Sciatic nerve (tissue), 2 donors: ENCODE results near the gene LRCH2. TPM values are rescaled to one million over a fixed set of nuclear protein-coding genes. Genes with fewer than 3 reads are reported as not detected.
"Not testable (repeated sequence)": the region's sequence is repeated elsewhere in the genome, so short reads cannot be mapped to it uniquely, and the experiment has no call there.

Experiments used
- ATAC-seq: fragments of 200-7000 bp; cut with Tn5 transposase; one replicate; pipeline ENCODE4 v1.9.1; 2020; ENCODE audit warnings: mild to moderate bottlenecking, moderate library complexity
- DNase-seq: peaks from one replicate; pipeline ENCODE4 v3.0.0-alpha.2; 2020; ENCODE audit warnings: low spot score
- intact Hi-C: fragments of 100-400 bp; cut with DNase I; formaldehyde crosslinking; loops from one replicate; pipeline ENCODE4 v1.14.2; 2022
- total RNA-seq: library from RNA; stranded (reverse); fragmentation: NEBNext Ultra II Directional; extraction: Animal tissue kit (Norgen Biotek cat#: 25700); gene quantifications from one replicate; pipeline ENCODE4 v1.2.1, GENCODE V29; 2021
- donor health status: DM: no; HTN: no; CAD: no.
- donor health status: DM: no; HTN: no; CAD: no.

The LRCH2 gene
- 5.9 TPM for total RNA-seq

- peak; percentile 67 for DNase-seq
- peak; percentile 88 for ATAC-seq
- intact Hi-C loops, result no loop called here
Measured at GRCh38 chrX:115233497-115234455, at the start of gene LRCH2. Gene LRCH2, minus strand, starts transcription at chrX:115234096. Its CDS starts 55 bp downstream, at chrX:115234041.

- no peak for ATAC-seq
- DNase-seq, result no peak
- intact Hi-C loops, result no loop called here
Measured at GRCh38 chrX:115269051-115269683, 35.3 kb upstream of the LRCH2 start.

GRCh38 chrX:115268421-115268820 is 34.5 kb upstream of the LRCH2 start:
- intact Hi-C loops, result no loop called here
- no peak for ATAC-seq
- no peak for DNase-seq

- intact Hi-C loops, result no loop called here
- no peak for DNase-seq
Measured at GRCh38 chrX:115266300-115266699, 32.4 kb upstream of the LRCH2 start.

GRCh38 chrX:115264009-115264408 is 30.1 kb upstream of the LRCH2 start:
- intact Hi-C loops, result no loop called here
- ATAC-seq (no peak), DNase-seq (no peak)

More at GRCh38 chrX:115266300-115266699, 32.4 kb upstream of the LRCH2 start:
- no peak for ATAC-seq

GRCh38 chrX:115261148-115261547 is 27.3 kb upstream of the LRCH2 start:
- intact Hi-C loops, result no loop called here
- ATAC-seq (no peak), DNase-seq (no peak)

GRCh38 chrX:115260330-115260729 is 26.4 kb upstream of the LRCH2 start:
- ATAC-seq (no peak), DNase-seq (no peak)
- intact Hi-C loops, result no loop called here

- intact Hi-C loops, result no loop called here
- no peak for DNase-seq
- ATAC-seq, result no peak
Measured at GRCh38 chrX:115259238-115259875, 25.5 kb upstream of the LRCH2 start.

- intact Hi-C loops, result no loop called here
Measured at GRCh38 chrX:115257711-115258110, 23.8 kb upstream of the LRCH2 start.

GRCh38 chrX:115255003-115255402 is 21.1 kb upstream of the LRCH2 start:
- intact Hi-C loops, result no loop called here
- DNase-seq (no peak), ATAC-seq (no peak)

More at GRCh38 chrX:115257711-115258110, 23.8 kb upstream of the LRCH2 start:
- no peak for DNase-seq
- ATAC-seq, result no peak

GRCh38 chrX:115251458-115252233 is 17.8 kb upstream of the LRCH2 start:
- intact Hi-C loops, result no loop called here
- no peak for ATAC-seq
- no peak for DNase-seq

- DNase-seq (no peak), ATAC-seq (no peak)
- intact Hi-C loops, result no loop called here
Measured at GRCh38 chrX:115237056-115237455, 3.2 kb upstream of the LRCH2 start.

- DNase-seq (no peak), ATAC-seq (no peak)
- intact Hi-C loops, result no loop called here
Measured at GRCh38 chrX:115236560-115236959, 2.7 kb upstream of the LRCH2 start.

- no peak for DNase-seq
- ATAC-seq, result peak; percentile 28
- intact Hi-C loops, result no loop called here
Measured at GRCh38 chrX:115234461-115234860, 565 bp upstream of the LRCH2 start.

GRCh38 chrX:115232933-115233496 is 881 bp downstream of the LRCH2 start:
- ATAC-seq, result peak; percentile 34
- intact Hi-C loops, result no loop called here
- DNase-seq, result no peak

- DNase-seq, result no peak
- intact Hi-C loops, result no loop called here
- ATAC-seq, result no peak
Measured at GRCh38 chrX:115229337-115230003, 4.4 kb downstream of the LRCH2 start.

GRCh38 chrX:115226929-115227328 is 7.0 kb downstream of the LRCH2 start:
- intact Hi-C loops, result no loop called here

GRCh38 chrX:115217346-115217745 is 16.6 kb downstream of the LRCH2 start:
- ATAC-seq, DNase-seq, intact Hi-C loops: not testable (repeated sequence)

More at GRCh38 chrX:115226929-115227328, 7.0 kb downstream of the LRCH2 start:
- ATAC-seq (no peak), DNase-seq (no peak)
